Breast epithelium (tissue), 4 donors: ENCODE measurements around the gene AGAP1. TPM values are rescaled to one million over a fixed set of nuclear protein-coding genes. Genes with fewer than 3 reads are reported as not detected.

Experiments
- DNase-seq, 2 donors: peaks; one replicate each; pipeline ENCODE4 v3.0.0-alpha.2; 2019; ENCODE audit warnings: low spot score in 2 of 2
- H3K27ac ChIP-seq, 2 donors: fragments of 200-600 bp; sonication (generic) in 1 of 2; one replicate each; pipeline ENCODE4 v1.5.1; 2016 to 2019; ENCODE audit warnings: mild to moderate bottlenecking in 1 of 2
- H3K27me3 ChIP-seq, 2 donors: fragments of 200-600 bp; sonication (generic) in 1 of 2; one replicate each; pipeline versions ENCODE4 v1.5.1 to v1.6.0; 2017 to 2019; ENCODE audit warnings: control low read depth in 1 of 2, mild to moderate bottlenecking in 1 of 2
- H3K36me3 ChIP-seq: fragments of 200-600 bp; one replicate; pipeline ENCODE4 v1.5.1; 2019
- H3K4me1 ChIP-seq, 2 donors: fragments of 200-600 bp; sonication (generic); one replicate each; pipeline ENCODE4 v1.5.1; 2016 to 2019; ENCODE audit warnings: control low read depth in 1 of 2
- H3K4me3 ChIP-seq, 3 donors: fragments of 200-600 bp; sonication (generic); 1 replicate in 2 of 3; 2 replicates in 1 of 3; pipeline ENCODE4 v1.5.1; 2016 to 2019; ENCODE audit warnings: mild to moderate bottlenecking in 3 of 3, moderate library complexity in 2 of 3
- H3K9me3 ChIP-seq, 2 donors: fragments of 200-600 bp; sonication (generic) in 1 of 2; one replicate each; pipeline ENCODE4 v1.5.1; 2016 to 2019; ENCODE audit warnings: control low read depth in 1 of 2
- CTCF ChIP-seq, 3 donors: fragments of 450-650 bp; IDR thresholded peaks; one replicate each; pipeline ENCODE4 v1.5.1; 2016 to 2017; ENCODE audit warnings: antibody characterized with exemption in 3 of 3, mild to moderate bottlenecking in 3 of 3, moderate library complexity in 3 of 3
- POLR2A ChIP-seq: fragments of 450-650 bp; IDR thresholded peaks from one replicate; pipeline ENCODE4 v1.6.1; 2016; ENCODE audit warnings: antibody characterized with exemption, mild to moderate bottlenecking, moderate library complexity
- POLR2AphosphoS5 ChIP-seq, 3 donors: sonication (generic); formaldehyde crosslinking; IDR thresholded peaks; one replicate each; pipeline ENCODE4 v1.6.1; 2017; ENCODE audit warnings: antibody characterized with exemption in 3 of 3
- intact Hi-C: fragments of 100-400 bp; cut with DNase I; formaldehyde crosslinking; loops from one replicate; pipeline ENCODE4 v1.15.1; 2023; ENCODE audit warnings: low total_unique reads
- total RNA-seq, 3 donors: library from RNA; depleted of rRNA; stranded (reverse); fragments of >200 nt; gene quantifications; one replicate each; pipeline ENCODE4 v1.1.0, GENCODE V29; 2016

Gene AGAP1
- total RNA-seq, 3 donors from 2014 or later, result 19.7 to 27.1 (median 25.9) TPM

- TF ChIP-seq POLR2A, result no peak
- TF ChIP-seq CTCF (IDR thresholded peaks at IDR 0.05), result no peak
- no peak for TF ChIP-seq POLR2AphosphoS5 (IDR thresholded peaks at IDR 0.05)
- DNase-seq, result no peak
Measured at GRCh38 chr2:235623111-235623510, 129.3 kb downstream of the AGAP1 start.

GRCh38 chr2:235623752-235624151 lies 129.9 kb downstream of the AGAP1 start:
- no peak for DNase-seq
- Histone ChIP-seq H3K4me3 (no peak overlapping the region), H3K27ac (no peak overlapping the region), H3K4me1 (no peaks in the 10 kb centered on the region), H3K9me3 (no peaks in the 10 kb centered on the region), H3K36me3 (no peaks in the 10 kb centered on the region), H3K27me3 (no peaks in the 10 kb centered on the region)
- intact Hi-C loops, result no loop called here
- TF ChIP-seq CTCF (IDR thresholded peaks at IDR 0.05) (no peak), POLR2A (no peak), POLR2AphosphoS5 (IDR thresholded peaks at IDR 0.05) (no peak)

More at GRCh38 chr2:235623111-235623510, 129.3 kb downstream of the AGAP1 start:
- no peaks in the 10 kb centered on the region for H3K27me3 ChIP-seq
- H3K27ac ChIP-seq, result no peak overlapping the region
- no peaks in the 10 kb centered on the region for H3K36me3 ChIP-seq
- intact Hi-C loops, result no loop called here
- H3K4me1 ChIP-seq, result no peaks in the 10 kb centered on the region
- H3K4me3 ChIP-seq, result no peak overlapping the region
- no peaks in the 10 kb centered on the region for H3K9me3 ChIP-seq

- H3K27me3 ChIP-seq, result no peaks in the 10 kb centered on the region
- intact Hi-C loops, result no loop called here
- H3K27ac ChIP-seq, result no peak overlapping the region
- TF ChIP-seq POLR2AphosphoS5 (IDR thresholded peaks at IDR 0.05) (no peak), POLR2A (no peak), CTCF (IDR thresholded peaks at IDR 0.05) (no peak)
- no peak for DNase-seq
- H3K4me1 ChIP-seq, result no peaks in the 10 kb centered on the region
- H3K36me3 ChIP-seq, result no peaks in the 10 kb centered on the region
- no peaks in the 10 kb centered on the region for H3K9me3 ChIP-seq
- H3K4me3 ChIP-seq, result no peak overlapping the region
Measured at GRCh38 chr2:235626658-235627057, 132.8 kb downstream of the AGAP1 start.

GRCh38 chr2:235627682-235628081 lies 133.8 kb downstream of the AGAP1 start:
- no peaks in the 10 kb centered on the region for H3K36me3 ChIP-seq
- no peaks in the 10 kb centered on the region for H3K4me1 ChIP-seq
- no peaks in the 10 kb centered on the region for H3K27me3 ChIP-seq
- no peak overlapping the region for H3K4me3 ChIP-seq
- no peaks in the 10 kb centered on the region for H3K9me3 ChIP-seq
- TF ChIP-seq CTCF (IDR thresholded peaks at IDR 0.05), result no peak
- TF ChIP-seq POLR2A, result no peak
- no peak for TF ChIP-seq POLR2AphosphoS5 (IDR thresholded peaks at IDR 0.05)
- H3K27ac ChIP-seq, result no peak overlapping the region
- no peak for DNase-seq
- intact Hi-C loops, result no loop called here

GRCh38 chr2:235630718-235631296 lies 137.0 kb downstream of the AGAP1 start:
- Histone ChIP-seq H3K27ac (no peak overlapping the region), H3K9me3 (no peaks in the 10 kb centered on the region), H3K36me3 (no peaks in the 10 kb centered on the region), H3K27me3 (no peaks in the 10 kb centered on the region), H3K4me1 (no peaks in the 10 kb centered on the region), H3K4me3 (no peak overlapping the region)
- intact Hi-C loops, result no loop called here
- TF ChIP-seq CTCF (IDR thresholded peaks at IDR 0.05) (no peak), POLR2A (no peak), POLR2AphosphoS5 (IDR thresholded peaks at IDR 0.05) (no peak)
- DNase-seq, result no peak
